Loucy (cell line): ENCODE data around the gene PTGES2.

Experiments
- H2AFZ ChIP-seq: fragments of 200-600 bp; sonication (generic); 2 replicates; pipeline ENCODE4 v1.6.0; 2016; ENCODE audit warnings: antibody characterized with exemption, mild to moderate bottlenecking, low read length, moderate library complexity
- H3F3A ChIP-seq: fragments of 200-600 bp; 2 replicates; pipeline ENCODE4 v1.6.0; 2016; ENCODE audit warnings: antibody characterized with exemption, low read depth, mild to moderate bottlenecking
- H3K27me3 ChIP-seq: fragments of 200-600 bp; sonication (generic); 2 replicates; pipeline ENCODE4 v1.6.1; 2014; ENCODE audit warnings: low read length, mild to moderate bottlenecking; ENCODE audit not compliant: insufficient read depth, poor library complexity, severe bottlenecking
- H3K36me3 ChIP-seq: fragments of 200-600 bp; sonication (generic); 2 replicates; pipeline ENCODE4 v1.6.1; 2016; ENCODE audit warnings: low read length; ENCODE audit not compliant: insufficient read depth
- H3K4me1 ChIP-seq: fragments of 200-600 bp; sonication (generic); 2 replicates; pipeline ENCODE4 v1.5.1; 2014; ENCODE audit warnings: low read length, mild to moderate bottlenecking; ENCODE audit not compliant: insufficient read depth, poor library complexity, severe bottlenecking
- H3K4me2 ChIP-seq: fragments of 200-600 bp; sonication (generic); 2 replicates; pipeline ENCODE4 v1.6.0; 2014; ENCODE audit warnings: antibody characterized with exemption, low read length, low read depth, mild to moderate bottlenecking; ENCODE audit not compliant: poor library complexity, severe bottlenecking
- H3K4me3 ChIP-seq: fragments of 200-600 bp; sonication (generic); 2 replicates; pipeline ENCODE4 v1.5.1; 2014; ENCODE audit warnings: low read length, mild to moderate bottlenecking, mixed read lengths; ENCODE audit not compliant: poor library complexity, severe bottlenecking
- H3K79me2 ChIP-seq: fragments of 200-600 bp; sonication (generic); 2 replicates; pipeline ENCODE4 v1.6.1; 2014; ENCODE audit warnings: low read length; ENCODE audit not compliant: insufficient read depth
- H3K9ac ChIP-seq: fragments of 200-600 bp; sonication (generic); 2 replicates; pipeline ENCODE4 v1.6.0; 2014; ENCODE audit warnings: mild to moderate bottlenecking, low read depth, low read length, moderate library complexity; ENCODE audit not compliant: poor library complexity, severe bottlenecking
- H3K9me2 ChIP-seq: fragments of 200-600 bp; sonication (generic); replicated peaks from 2 replicates; pipeline ENCODE4 v1.6.1; 2016; ENCODE audit warnings: low read depth, low read length, mixed read lengths
- H3K9me3 ChIP-seq: fragments of 200-600 bp; sonication (generic); 2 replicates; pipeline ENCODE4 v1.6.1; 2014; ENCODE audit warnings: mild to moderate bottlenecking, antibody characterized with exemption, low read length, low read depth; ENCODE audit not compliant: insufficient read depth
- H4K20me1 ChIP-seq: fragments of 200-600 bp; sonication (generic); 2 replicates; pipeline ENCODE4 v1.6.0; 2014; ENCODE audit warnings: antibody characterized with exemption, low read length, mild to moderate bottlenecking; ENCODE audit not compliant: insufficient read depth, poor library complexity, severe bottlenecking
- CTCF ChIP-seq: fragments of 200-600 bp; sonication (generic); conservative IDR thresholded peaks from 2 replicates; pipeline ENCODE4 v1.5.1; 2014; ENCODE audit warnings: mild to moderate bottlenecking, antibody characterized with exemption, low read length
- EZH2phosphoT487 ChIP-seq: fragments of 200-600 bp; IDR thresholded peaks from 2 replicates; pipeline ENCODE4 v1.6.1; 2018; ENCODE audit warnings: antibody characterized with exemption, mild to moderate bottlenecking, moderate library complexity, borderline replicate concordance

Gene PTGES2

GRCh38 chr9:128174062-128174461 lies 46.5 kb upstream of the PTGES2 start:
- H3K9ac ChIP-seq = no peak overlapping the region

GRCh38 chr9:128169925-128170324 lies 42.4 kb upstream of the PTGES2 start:
- H3K79me2 ChIP-seq = no peaks in the 10 kb centered on the region
- no peaks in the 10 kb centered on the region for H3K27me3 ChIP-seq
- no peaks in the 10 kb centered on the region for H3K9me2 ChIP-seq
- no peaks in the 10 kb centered on the region for H4K20me1 ChIP-seq
- no peak overlapping the region for H3K4me2 ChIP-seq
- no peaks in the 10 kb centered on the region for H3K9me3 ChIP-seq
- H3K36me3 ChIP-seq = peaks cover 37% of the 10 kb centered on the region; the same call in 1 of the 2 replicates
- TF ChIP-seq CTCF = no peak
- TF ChIP-seq EZH2phosphoT487 = no peak
- no peak overlapping the region for H3K4me3 ChIP-seq
- no peaks in the 10 kb centered on the region for H3F3A ChIP-seq
- no peak overlapping the region for H2AFZ ChIP-seq
- no peak overlapping the region for H3K9ac ChIP-seq
- no peaks in the 10 kb centered on the region for H3K4me1 ChIP-seq

More at GRCh38 chr9:128174062-128174461, 46.5 kb upstream of the PTGES2 start:
- TF ChIP-seq CTCF (no peak), EZH2phosphoT487 (no peak)
- Histone ChIP-seq H3K36me3 (peaks cover 39% of the 10 kb centered on the region; the same call in 1 of the 2 replicates), H3K4me2 (no peak overlapping the region), H3F3A (no peaks in the 10 kb centered on the region), H4K20me1 (no peaks in the 10 kb centered on the region), H3K79me2 (no peaks in the 10 kb centered on the region), H3K9me3 (no peaks in the 10 kb centered on the region), H3K27me3 (no peaks in the 10 kb centered on the region), H2AFZ (no peak overlapping the region), H3K4me3 (no peak overlapping the region), H3K4me1 (no peaks in the 10 kb centered on the region), H3K9me2 (no peaks in the 10 kb centered on the region)

GRCh38 chr9:128169492-128169891 lies 42.0 kb upstream of the PTGES2 start:
- no peak overlapping the region for H3K9ac ChIP-seq
- peaks cover 39% of the 10 kb centered on the region; the same call in 1 of the 2 replicates for H3K36me3 ChIP-seq
- no peak overlapping the region for H2AFZ ChIP-seq
- H4K20me1 ChIP-seq = no peaks in the 10 kb centered on the region
- H3K9me2 ChIP-seq = no peaks in the 10 kb centered on the region
- no peak overlapping the region for H3K4me3 ChIP-seq
- H3K27me3 ChIP-seq = no peaks in the 10 kb centered on the region
- no peaks in the 10 kb centered on the region for H3K4me1 ChIP-seq
- H3K79me2 ChIP-seq = no peaks in the 10 kb centered on the region
- H3K4me2 ChIP-seq = no peak overlapping the region
- H3F3A ChIP-seq = no peaks in the 10 kb centered on the region
- no peaks in the 10 kb centered on the region for H3K9me3 ChIP-seq
- TF ChIP-seq EZH2phosphoT487 = no peak

- Histone ChIP-seq H3K36me3 (peaks cover 46% of the 10 kb centered on the region; the same call in 1 of the 2 replicates), H3K27me3 (no peaks in the 10 kb centered on the region), H3K4me2 (no peak overlapping the region), H4K20me1 (no peaks in the 10 kb centered on the region), H3K9me3 (no peaks in the 10 kb centered on the region), H3F3A (no peaks in the 10 kb centered on the region), H3K4me3 (no peak overlapping the region), H3K79me2 (no peaks in the 10 kb centered on the region), H2AFZ (no peak overlapping the region), H3K9ac (no peak overlapping the region), H3K9me2 (no peaks in the 10 kb centered on the region), H3K4me1 (no peaks in the 10 kb centered on the region)
- TF ChIP-seq CTCF = no peak
- no peak for TF ChIP-seq EZH2phosphoT487
These were observed 41.3 kb upstream of the PTGES2 start for GRCh38 chr9:128168731-128169308.
